ENCODE data around the gene ARFIP2.
"Not testable (repeated sequence)": the region's sequence is repeated elsewhere in the genome, so short reads cannot be mapped to it uniquely, and the experiment has no call there.

Gene ARFIP2

DNA sequence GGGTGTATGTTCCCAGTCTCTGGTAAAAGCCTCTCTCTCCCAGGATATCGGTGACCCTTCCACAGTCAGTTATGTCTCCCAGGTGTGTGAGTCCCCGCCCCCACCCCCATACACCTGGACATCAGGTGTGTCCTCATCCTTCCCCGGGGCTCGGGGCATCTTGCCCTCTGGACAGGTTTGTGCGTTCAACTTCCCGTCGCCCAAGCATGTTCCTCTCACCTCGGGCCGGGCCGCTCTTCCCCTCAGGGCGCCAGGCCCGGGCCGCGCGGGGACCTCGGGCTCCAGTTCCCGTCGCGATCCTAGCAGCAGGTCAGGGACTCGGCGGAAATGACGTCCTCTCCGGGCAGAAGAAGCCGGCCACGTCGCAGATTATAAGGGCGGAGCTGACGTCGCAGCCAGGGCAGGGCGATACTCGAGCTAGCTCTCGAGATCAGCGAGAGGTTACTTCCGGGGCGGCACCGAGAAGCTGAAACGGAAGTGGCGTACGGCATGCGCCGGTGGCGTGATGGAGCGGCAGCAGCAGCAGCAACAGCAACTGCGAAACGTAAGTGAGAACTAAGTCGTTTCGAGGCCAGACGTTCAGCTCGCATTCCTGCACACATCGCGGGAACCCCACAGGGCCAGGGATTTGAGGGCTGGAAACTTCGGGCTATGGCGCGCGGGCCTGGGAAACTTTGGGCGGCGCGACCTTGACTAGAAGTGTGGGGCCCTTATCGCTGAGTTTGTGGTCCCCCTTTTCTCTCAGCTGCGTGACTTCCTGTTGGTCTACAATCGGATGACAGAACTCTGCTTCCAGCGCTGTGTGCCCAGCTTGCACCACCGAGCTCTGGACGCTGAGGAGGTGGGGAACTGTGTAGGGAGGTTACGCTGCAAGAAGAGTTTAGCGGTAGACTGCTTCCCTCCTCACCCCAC is at the start of gene ARFIP2, which contains the start of gene TIMM10B:
TSS of gene ARFIP2 (minus strand) at position 320 of the 912 bp plus-strand sequence. CDS start 910 bp downstream, outside the sequence.
TSS of gene TIMM10B (plus strand) at position 490 of the 912 bp plus-strand sequence. CDS start at position 506, 16 bp downstream.
- DNase-seq (ENCODE audit: low read depth in 1 of 2, low spot score in 1 of 2) = peak; percentile 94 to 96

GRCh38 chr11:6530848-6531247 is 49.7 kb upstream of the ARFIP2 start:
- no peak for DNase-seq (ENCODE audit: low read depth in 1 of 2, low spot score in 1 of 2)

DNA sequence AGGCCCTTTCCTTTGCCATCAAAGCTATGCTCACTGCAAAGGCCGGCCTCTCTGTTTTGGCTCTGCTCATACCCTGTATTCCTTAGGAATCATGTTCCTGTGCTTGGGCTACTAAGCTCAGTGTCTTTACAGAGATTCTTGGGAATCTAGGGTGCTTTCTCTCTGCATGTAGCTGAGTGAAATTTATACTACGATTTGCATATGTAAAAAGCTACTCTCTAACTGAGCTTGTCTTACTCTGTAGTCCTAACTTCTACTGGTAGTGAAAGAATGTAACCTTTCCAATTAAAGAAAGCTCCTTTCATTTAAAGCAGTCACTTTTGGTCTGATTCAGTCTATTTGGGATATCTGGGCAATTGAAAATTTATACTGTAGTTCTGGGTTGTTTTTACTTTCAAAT is 48.1 kb upstream of the ARFIP2 start:
- no peak for DNase-seq (ENCODE audit: low read depth in 1 of 2, low spot score in 1 of 2)

- DNase-seq (ENCODE audit: low read depth in 1 of 2, low spot score in 1 of 2) = no peak
Measured at GRCh38 chr11:6526411-6527135, 45.4 kb upstream of the ARFIP2 start.

DNA sequence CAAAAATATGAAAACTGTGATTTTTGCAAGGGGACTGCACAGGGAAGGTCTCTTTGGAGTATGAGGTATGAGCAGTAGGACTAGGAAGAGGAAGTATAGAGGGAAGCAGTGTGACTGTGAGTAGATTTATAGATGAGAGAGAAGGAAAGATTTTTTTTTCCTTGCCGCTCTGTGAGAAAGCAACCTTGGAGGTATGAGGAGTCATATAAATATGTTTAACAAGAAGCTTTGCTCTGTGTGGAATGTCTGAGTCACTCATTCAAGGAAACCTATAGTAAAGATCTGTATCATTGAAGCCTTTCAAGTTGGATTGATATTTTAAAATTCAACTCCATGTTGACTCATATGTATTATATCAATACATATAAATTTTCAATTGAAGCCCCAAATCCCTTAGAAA is 42.1 kb upstream of the ARFIP2 start:
- DNase-seq (ENCODE audit: low read depth in 1 of 2, low spot score in 1 of 2) = no peak

DNA sequence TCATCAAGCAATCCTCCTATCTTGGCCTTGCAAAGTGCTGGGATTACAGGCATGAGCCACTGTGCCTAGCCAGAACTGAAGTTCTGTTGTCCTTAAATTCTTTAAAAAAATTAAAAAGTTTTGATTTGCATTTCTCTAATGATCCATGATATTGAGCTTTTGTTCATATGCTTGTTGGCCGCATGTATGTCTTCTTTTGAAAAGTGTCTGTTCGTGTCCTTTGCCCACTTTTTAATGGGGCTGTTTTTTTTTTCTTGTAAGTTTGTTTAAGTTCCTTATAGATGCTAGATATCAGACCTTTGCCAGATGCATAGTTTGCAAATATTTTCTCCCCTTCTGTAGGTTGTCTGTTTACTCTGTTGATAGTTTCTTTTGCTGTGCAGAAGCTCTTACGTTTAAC is 40.8 kb upstream of the ARFIP2 start:
- DNase-seq (ENCODE audit: low read depth in 1 of 2, low spot score in 1 of 2) = not testable (repeated sequence)

DNA sequence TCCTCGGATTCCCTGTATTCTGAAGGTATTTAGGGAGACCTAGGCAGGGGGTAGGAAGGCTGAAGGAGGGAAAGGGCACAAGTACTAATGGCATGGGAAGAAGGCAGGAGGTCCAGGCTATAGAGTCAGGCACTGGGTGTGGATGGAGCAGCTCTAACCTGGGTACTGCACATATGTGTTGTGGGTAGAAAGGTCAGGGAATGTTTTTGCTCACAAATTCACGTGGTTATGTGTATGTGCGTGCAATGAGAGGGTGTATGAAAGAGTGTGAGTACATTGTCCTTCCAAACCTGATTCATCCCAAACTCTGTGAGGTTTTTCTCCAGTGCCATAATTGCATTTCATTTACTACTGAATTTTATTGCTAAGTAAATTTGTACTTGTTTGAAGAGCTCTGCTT is 39.1 kb upstream of the ARFIP2 start:
- no peak for DNase-seq (ENCODE audit: low read depth in 1 of 2, low spot score in 1 of 2)

- DNase-seq (ENCODE audit: low read depth in 1 of 2, low spot score in 1 of 2) = no peak
Measured at GRCh38 chr11:6516865-6517264, 35.7 kb upstream of the ARFIP2 start.

- DNase-seq (ENCODE audit: low read depth in 1 of 2, low spot score in 1 of 2) = no peak
Measured at GRCh38 chr11:6505577-6506240, 24.6 kb upstream of the ARFIP2 start.

DNA sequence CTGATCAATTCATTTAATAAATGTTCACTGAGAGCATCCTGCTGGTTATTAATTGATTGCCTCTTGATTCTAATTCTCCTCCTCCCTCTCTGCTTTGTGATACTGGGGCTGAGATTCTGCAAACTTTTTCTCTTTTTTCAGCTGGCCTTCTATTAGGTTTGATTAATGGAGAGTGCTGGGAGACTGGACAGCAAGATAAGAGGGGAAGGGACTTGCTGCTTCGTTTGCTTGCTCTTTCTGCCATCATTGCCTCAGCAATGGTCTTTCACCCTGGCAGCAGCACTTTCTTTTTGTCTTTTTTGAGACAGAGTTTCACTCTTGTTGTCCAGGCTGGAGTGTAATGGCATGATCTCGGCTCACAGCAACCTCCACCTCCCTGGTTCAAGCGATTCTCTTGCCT is 23.0 kb upstream of the ARFIP2 start:
- no peak for DNase-seq (ENCODE audit: low read depth in 1 of 2, low spot score in 1 of 2)

- no peak for DNase-seq (ENCODE audit: low read depth in 1 of 2, low spot score in 1 of 2)
Measured at GRCh38 chr11:6502382-6502781, 21.3 kb upstream of the ARFIP2 start.

DNA sequence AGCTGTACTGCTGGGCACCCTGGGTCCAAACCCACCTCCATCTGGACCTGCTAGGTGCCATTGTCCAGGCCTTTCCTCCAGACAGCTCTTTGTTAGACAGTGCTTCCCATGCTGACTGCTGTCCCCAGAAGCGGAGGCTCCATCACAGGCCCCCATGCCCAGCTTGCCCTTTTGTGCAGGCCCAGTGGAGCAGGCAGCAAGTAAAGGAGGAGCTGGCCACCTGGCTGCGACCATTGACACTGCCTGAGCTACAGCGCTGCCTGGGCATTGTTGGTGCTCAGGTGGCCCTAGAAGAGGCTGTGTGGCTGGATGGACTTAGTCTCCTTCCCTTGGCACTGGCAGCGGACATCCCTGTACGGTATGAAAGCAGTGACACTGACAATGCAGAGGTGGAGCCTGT is 17.4 kb upstream of the ARFIP2 start:
- no peak for DNase-seq (ENCODE audit: low read depth in 1 of 2, low spot score in 1 of 2)

- DNase-seq (ENCODE audit: low read depth in 1 of 2, low spot score in 1 of 2) = no peak
Measured at GRCh38 chr11:6498121-6498520, 17.0 kb upstream of the ARFIP2 start.

DNA sequence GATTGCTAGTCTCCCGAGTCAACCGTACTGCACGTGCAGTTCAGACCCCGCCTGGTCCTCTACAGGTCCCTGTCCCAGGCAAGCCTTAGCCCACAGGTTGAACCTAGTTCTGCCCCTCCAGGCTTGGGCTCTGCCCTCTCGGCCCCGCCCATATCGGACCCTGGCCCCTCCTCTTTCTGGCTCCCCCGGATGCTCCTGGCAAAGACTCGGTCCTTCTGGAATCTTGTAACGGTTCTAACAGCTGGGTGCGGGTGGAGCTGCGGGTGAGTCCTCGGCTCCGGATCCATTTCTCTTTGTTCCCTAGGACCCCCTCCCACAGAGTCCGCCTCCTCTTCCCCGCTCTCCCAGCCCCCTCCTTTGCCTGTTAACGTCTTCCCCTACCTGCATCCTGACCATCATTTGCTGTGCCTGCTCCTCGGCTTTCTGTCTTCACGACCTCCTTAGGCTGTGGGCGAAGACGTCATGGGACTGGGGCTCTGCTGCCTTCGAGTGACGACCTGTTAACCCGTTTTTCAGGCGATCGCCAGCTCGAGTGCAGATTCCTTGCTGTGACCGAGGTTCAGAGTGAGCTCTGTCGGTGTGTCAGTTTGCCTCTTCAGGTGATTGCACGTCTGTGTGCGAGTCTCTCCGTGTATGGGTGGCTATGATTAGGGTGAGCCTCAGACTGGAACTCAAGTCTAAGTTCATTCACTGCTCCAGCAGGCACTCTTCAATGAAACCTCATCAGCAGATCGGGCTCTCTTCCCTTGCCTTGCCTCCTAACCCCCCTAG is 16.1 kb upstream of the ARFIP2 start, which contains the start of gene DNHD1:
TSS of gene DNHD1 (plus strand) at position 212 of the 771 bp plus-strand sequence. CDS start 936 bp downstream, outside the sequence.
- DNase-seq (ENCODE audit: low read depth in 1 of 2, low spot score in 1 of 2) = no peak

DNA sequence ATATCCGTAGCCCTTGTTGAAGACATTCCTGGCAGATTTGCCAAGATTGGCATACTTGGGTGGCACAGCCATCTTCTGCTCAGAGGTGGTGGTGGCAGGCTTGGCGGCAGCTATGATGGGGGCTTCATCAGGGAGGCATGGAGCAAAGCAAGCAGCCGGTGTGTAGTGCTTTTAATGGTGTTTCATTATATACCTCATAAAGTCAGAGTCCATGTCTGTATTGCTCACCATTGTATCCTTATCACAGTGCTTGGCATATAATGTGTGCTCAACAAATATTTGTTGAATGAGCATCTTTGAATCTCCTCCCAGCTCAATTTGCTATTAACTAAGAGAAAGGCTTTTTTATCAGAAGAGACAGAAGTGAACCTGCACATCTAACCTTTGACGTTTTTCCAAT is 8.2 kb upstream of the ARFIP2 start:
- DNase-seq (ENCODE audit: low read depth in 1 of 2, low spot score in 1 of 2) = no peak

DNA sequence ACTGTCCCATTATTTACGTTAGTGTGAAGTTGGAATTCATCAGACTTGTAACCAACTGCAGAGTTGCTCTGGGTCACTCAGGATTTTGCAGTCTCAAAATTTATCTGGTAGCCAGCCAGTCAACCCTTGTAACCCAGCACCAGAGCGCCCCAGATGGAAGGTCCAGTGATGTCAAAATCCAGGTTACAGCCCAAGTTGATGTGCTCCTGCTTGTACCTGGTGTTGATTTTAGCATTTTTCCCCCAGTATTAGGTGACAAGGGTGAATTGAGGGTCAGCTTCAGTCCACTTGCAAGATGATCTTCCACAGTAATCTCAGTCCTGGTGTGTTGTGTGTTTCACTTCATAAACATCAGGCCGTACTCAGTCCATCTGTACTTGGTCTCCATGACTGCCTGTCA is 7.7 kb upstream of the ARFIP2 start:
- DNase-seq (ENCODE audit: low read depth in 1 of 2, low spot score in 1 of 2) = no peak

DNA sequence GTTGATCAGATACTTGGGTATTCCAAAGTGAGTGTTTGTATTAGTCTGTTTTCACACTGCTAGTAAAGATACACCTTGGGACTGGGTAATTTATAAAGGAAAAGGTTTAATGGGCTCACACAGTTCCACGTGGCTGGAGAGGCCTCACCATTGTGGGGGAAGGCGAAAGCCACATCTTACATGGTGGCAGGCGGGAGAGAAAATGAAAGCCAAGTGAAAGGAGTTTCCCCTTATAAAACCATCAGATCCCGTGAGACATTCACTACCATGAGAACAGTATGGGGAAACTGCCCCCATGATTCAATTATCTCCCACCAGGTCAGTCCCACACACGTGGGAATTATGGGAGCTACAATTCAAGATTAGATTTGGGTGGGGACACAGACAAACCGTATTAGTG is 7.2 kb upstream of the ARFIP2 start:
- no peak for DNase-seq (ENCODE audit: low read depth in 1 of 2, low spot score in 1 of 2)

DNA sequence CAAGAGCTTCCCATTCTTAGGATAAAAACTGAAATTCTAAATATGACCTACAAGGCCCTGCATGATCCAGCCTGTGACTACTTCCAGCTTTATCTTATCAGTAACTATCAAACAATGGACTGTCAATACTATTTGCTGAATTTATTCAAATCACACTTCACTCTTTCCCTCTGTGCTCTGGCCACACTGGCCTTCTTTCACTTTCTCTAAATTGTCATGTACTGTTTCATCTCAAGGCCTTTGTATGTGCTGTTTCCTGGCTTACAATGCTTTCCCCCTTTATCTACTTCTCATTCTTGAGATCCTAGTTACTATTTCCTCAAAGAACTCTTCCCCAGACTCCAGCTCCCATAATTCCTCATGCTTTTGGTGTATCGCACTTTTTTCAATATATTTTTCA is 5.8 kb upstream of the ARFIP2 start:
- DNase-seq (ENCODE audit: low read depth in 1 of 2, low spot score in 1 of 2) = no peak

DNA sequence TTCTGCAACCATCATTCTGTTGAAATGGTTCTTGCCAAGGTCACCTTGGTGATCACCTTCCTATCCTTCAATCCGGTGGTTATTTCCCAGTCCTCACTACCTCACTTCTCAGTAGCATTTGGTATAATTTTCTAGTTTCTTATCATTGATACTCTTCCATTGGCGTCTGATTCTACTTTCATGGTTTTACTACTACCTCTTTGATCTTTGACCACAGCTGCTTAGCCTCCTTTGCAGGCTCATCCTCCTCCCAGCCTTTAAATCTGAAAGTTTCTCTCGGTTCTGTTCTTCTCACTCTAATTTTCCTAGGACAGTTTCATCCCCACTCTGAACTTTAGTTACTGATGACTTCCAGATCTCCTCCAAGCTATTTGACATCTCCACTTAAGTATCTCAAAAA is 5.1 kb upstream of the ARFIP2 start:
- no peak for DNase-seq (ENCODE audit: low read depth in 1 of 2, low spot score in 1 of 2)

- DNase-seq (ENCODE audit: low read depth in 1 of 2, low spot score in 1 of 2) = no peak
Measured at GRCh38 chr11:6485661-6486060, 4.5 kb upstream of the ARFIP2 start.

DNA sequence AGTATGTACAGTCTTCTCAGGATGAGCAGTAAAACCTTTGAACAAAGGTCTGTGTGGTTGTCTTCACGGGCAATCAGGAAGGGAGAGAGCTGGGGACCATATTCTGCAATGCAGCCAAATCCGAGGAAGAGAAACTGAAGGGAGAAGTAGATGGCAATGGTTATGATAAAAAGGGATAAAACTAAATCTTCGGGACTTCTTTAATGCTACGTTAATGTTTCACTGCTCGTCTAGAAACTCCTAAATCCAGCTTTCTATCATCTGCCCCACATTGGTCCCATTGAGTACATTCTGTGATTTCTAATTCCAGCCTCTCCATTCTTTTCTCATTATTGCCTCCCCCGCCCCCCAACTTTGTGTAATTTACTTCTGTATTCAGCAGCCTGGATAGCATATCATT is 1.9 kb upstream of the ARFIP2 start:
- DNase-seq (ENCODE audit: low read depth in 1 of 2, low spot score in 1 of 2) = no peak

Measured in activated T-helper 1 cell treated with anti-CD3 and anti-CD28 coated beads, Interleukin-2, amount 50 U/mL, for 16 hours (primary cell).